ENCODE measurements around the gene CEP128. TPM values are rescaled to one million over a fixed set of nuclear protein-coding genes. Genes with fewer than 3 reads are reported as not detected.

CEP128 gene
- total RNA-seq, 2 experiments from 2014 or later = 16.4 to 17.1 TPM

DNA sequence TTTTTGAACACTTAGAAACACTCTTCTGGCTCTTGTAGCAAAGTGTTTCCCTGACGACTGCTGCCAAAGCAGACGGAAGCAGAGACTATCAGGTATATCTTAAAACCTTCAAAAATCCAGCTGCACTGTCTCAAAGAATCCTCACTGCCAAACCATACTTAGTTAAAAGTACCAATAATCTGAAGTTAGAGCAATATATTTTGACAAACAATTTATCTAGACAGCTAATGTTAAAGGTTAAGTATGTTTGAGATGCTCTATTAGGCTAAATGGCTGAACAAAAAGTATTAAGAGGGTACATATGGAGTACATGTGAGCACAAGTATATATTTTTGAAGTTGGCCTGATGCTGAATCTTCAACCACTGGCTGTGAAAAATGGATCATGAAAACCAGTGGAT lies 398.3 kb downstream of the CEP128 start:
- intact Hi-C loops (cut with micrococcal nuclease) = no loop called here
- no peaks in the 10 kb centered on the region for H3K36me3 Mint-ChIP-seq (ENCODE audit: low read depth)

DNA sequence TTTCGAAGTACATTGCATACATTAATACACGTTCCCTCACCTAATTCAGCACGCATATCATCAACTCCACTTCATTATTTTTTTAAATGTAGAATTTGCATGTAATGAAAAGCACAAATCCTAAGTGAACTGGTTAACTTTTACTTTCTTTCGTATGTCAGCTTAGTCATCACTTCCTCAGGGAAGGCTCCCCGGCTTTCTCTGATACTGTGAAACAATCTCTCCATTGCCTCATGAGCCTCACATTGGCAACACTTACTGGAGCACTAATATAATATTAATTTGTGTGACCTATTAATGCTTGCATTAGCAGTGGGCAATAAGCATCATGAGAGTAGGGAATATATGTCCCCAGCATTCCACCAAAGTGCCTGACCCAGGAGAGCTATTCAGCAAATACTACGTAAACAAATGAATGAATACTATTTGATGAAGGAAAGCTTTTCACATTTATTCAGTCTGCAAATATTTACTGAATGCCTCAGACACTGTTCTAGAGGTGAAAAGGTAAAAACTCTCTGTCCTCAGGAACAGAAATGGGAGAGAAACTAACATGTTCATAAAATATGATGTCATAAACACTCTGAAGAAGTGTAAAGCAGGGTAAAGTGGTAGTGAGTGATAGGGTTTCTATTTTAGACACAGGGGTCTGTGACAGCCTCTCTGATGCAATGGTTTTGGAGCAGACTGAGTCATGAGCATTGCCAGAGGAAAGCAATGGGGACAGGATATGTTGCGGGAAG lies 402.7 kb downstream of the CEP128 start:
- intact Hi-C loops (cut with micrococcal nuclease) = no loop called here
- H3K27me3 Mint-ChIP-seq (ENCODE audit: low read depth) = no peaks in the 10 kb centered on the region
- H3K4me1 Mint-ChIP-seq (ENCODE audit: low read depth) = no peaks in the 10 kb centered on the region
- CTCF ChIA-PET = no interaction called here
- H3K27ac Mint-ChIP-seq = no peak overlapping the region
- DNase-seq = no peak
- peaks cover 1% of the 10 kb centered on the region for H3K36me3 Mint-ChIP-seq (ENCODE audit: low read depth)
- no peak overlapping the region for H3K4me3 Mint-ChIP-seq
- peaks cover 12% of the 10 kb centered on the region for H3K9me3 Mint-ChIP-seq

More for the DNA sequence above, 398.3 kb downstream of the CEP128 start:
- Mint-ChIP-seq H3K27ac (no peak overlapping the region), H3K27me3 (ENCODE audit: low read depth) (no peaks in the 10 kb centered on the region), H3K9me3 (peaks cover 12% of the 10 kb centered on the region), H3K4me3 (no peak overlapping the region), H3K4me1 (ENCODE audit: low read depth) (no peaks in the 10 kb centered on the region)
- no peak for DNase-seq
- CTCF ChIA-PET = no interaction called here

DNA sequence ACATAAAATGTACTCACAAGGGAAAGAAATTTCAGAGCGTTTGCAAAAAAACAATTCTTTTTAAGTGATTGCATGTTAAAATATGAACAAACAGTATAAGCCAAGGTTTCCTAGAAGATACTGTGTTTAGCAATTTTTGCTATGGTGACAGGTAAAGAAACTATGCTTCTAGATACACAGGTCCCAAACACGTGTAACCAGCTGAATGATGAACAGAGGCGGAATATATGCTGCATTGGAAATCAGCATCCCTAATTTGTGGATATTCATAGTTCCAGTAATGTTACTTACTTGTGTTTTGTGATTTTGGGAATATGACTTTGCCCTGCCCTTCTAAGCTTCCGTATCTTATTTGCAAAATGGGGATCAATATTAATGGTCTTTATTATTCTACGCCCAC lies 403.9 kb downstream of the CEP128 start:
- no peaks in the 10 kb centered on the region for H3K27me3 Mint-ChIP-seq (ENCODE audit: low read depth)
- H3K9me3 Mint-ChIP-seq = peaks cover 12% of the 10 kb centered on the region
- CTCF ChIA-PET = no interaction called here
- intact Hi-C loops (cut with micrococcal nuclease) = no loop called here
- H3K4me1 Mint-ChIP-seq (ENCODE audit: low read depth) = no peaks in the 10 kb centered on the region
- peaks cover 1% of the 10 kb centered on the region for H3K36me3 Mint-ChIP-seq (ENCODE audit: low read depth)
- H3K27ac Mint-ChIP-seq = no peak overlapping the region
- no peak for DNase-seq
- no peak overlapping the region for H3K4me3 Mint-ChIP-seq

DNA sequence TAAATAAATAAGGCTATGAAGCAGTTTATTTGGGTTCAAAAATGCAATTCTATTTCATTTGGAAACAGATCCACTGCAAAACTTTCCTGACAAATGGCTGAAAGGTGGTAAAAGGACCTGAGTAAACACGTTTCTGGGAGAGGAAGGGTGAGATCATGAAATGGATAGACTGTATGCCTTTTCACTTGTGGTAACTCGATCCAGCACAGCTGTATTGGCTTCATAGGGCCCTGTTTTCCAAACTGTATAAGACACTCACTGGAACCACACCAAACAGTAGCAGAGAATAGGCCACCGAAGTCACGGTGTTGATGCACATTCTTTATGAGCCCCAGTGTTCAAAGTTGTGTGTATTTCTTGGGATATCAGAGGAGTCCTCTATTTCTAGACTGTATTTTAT lies 405.1 kb downstream of the CEP128 start:
- intact Hi-C loops (cut with micrococcal nuclease) = no loop called here
- H3K27me3 Mint-ChIP-seq (ENCODE audit: low read depth) = no peaks in the 10 kb centered on the region
- H3K4me3 Mint-ChIP-seq = no peak overlapping the region
- H3K9me3 Mint-ChIP-seq = peaks cover 12% of the 10 kb centered on the region
- no peak for DNase-seq
- CTCF ChIA-PET = no interaction called here
- H3K36me3 Mint-ChIP-seq (ENCODE audit: low read depth) = peaks cover 1% of the 10 kb centered on the region
- no peaks in the 10 kb centered on the region for H3K4me1 Mint-ChIP-seq (ENCODE audit: low read depth)
- no peak overlapping the region for H3K27ac Mint-ChIP-seq

DNA sequence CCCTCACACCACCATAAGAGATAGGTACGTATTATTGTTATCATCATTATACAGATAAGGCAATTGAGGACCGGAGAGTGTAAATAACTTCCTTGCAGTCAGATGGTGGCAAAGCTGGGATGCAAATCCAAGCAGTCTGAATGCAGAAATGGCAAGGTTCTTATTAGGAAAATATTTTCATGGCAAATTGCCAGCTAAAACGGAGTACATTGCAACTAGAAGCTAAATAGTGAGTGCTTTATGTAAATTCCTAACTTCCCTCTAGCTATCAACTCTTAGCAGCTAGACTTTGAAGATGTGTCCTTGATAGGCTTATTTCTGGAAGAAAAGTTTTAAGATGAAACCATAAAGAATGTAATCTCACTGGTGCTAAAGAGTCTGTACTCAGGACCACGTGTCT lies 406.4 kb downstream of the CEP128 start:
- H3K4me1 Mint-ChIP-seq (ENCODE audit: low read depth) = no peaks in the 10 kb centered on the region
- no peak overlapping the region for H3K27ac Mint-ChIP-seq
- CTCF ChIA-PET = no interaction called here
- peaks cover 5% of the 10 kb centered on the region for H3K9me3 Mint-ChIP-seq
- peaks cover 2% of the 10 kb centered on the region for H3K36me3 Mint-ChIP-seq (ENCODE audit: low read depth)
- DNase-seq = no peak
- H3K4me3 Mint-ChIP-seq = no peak overlapping the region
- intact Hi-C loops (cut with micrococcal nuclease) = no loop called here
- H3K27me3 Mint-ChIP-seq (ENCODE audit: low read depth) = no peaks in the 10 kb centered on the region

DNA sequence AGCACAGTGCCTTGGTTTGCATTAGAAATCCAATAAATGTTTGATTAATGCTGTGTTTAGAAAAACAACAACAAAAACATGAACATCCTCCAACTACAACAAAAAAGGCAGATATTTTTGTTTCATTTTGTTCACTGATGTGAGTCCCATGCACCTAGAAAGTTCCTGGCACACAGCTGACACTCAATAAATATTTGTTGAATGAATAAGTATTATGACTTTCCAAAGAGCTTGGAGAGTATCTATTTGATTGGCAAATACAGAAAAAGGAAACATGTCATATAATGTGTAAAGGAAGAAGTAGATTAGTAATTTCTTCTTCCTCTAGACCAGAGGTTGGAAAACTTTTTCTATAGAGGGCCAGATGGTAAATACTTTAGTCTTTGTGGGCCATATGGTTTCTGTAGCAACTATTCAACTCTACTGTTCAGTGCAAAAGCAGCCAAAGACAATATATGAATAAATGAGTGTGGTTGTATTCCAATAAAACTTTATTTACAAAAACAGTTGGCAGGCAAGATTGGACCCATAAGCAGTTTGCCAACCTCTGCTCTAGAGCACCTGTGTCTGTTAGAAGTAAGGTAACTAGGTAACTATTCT lies 417.9 kb downstream of the CEP128 start:
- CTCF ChIA-PET = no interaction called here
- intact Hi-C loops (cut with micrococcal nuclease) = no loop called here
- no peak for DNase-seq
- Mint-ChIP-seq H3K36me3 (ENCODE audit: low read depth) (peaks cover 11% of the 10 kb centered on the region), H3K4me1 (ENCODE audit: low read depth) (no peaks in the 10 kb centered on the region), H3K27ac (no peak overlapping the region), H3K9me3 (no peaks in the 10 kb centered on the region), H3K4me3 (no peak overlapping the region), H3K27me3 (ENCODE audit: low read depth) (no peaks in the 10 kb centered on the region)

DNA sequence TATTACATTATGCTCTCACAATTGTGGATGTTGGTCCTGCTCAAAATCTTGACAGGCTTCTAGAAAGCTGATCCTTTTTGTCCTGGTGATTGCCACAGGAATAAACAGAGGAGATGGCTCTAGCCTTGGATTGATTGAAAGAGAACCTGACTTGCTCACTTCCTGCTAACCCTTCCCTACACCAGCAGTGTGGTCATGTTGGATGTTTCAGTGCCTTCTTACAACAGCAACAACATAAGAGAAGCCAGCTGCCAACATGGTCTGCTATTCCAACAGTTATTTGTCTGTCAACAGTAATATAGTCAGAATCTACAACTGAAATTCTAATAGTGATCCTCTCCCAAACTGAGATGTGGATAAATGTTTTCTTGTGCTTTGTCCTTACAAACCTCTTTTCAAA lies 418.6 kb downstream of the CEP128 start:
- Mint-ChIP-seq H3K4me1 (ENCODE audit: low read depth) (no peaks in the 10 kb centered on the region), H3K27me3 (ENCODE audit: low read depth) (no peaks in the 10 kb centered on the region), H3K36me3 (ENCODE audit: low read depth) (peaks cover 11% of the 10 kb centered on the region), H3K4me3 (no peak overlapping the region), H3K27ac (no peak overlapping the region), H3K9me3 (no peaks in the 10 kb centered on the region)
- CTCF ChIA-PET = no interaction called here
- intact Hi-C loops (cut with micrococcal nuclease) = no loop called here
- DNase-seq = no peak

DNA sequence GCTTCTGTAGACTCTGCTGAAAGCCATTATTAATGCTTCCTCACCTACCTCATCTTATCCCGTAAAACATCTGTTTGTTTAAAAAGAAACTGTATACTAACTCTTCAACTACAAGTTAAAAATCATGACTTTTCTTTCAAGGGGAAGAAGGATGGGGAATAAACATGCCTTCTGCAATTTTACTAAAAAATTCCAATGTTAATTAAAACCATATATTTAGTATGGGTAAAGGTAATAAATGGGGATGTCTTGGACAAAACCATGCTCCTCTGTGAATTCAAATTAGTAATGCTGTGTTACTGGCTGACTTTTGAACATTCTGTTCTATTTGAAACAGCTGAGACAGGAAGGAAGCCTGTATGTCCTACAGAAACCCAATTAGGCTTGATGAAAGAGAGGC lies 419.1 kb downstream of the CEP128 start:
- intact Hi-C loops (cut with micrococcal nuclease) = no loop called here
- Mint-ChIP-seq H3K4me1 (ENCODE audit: low read depth) (no peaks in the 10 kb centered on the region), H3K4me3 (no peak overlapping the region), H3K9me3 (no peaks in the 10 kb centered on the region), H3K36me3 (ENCODE audit: low read depth) (peaks cover 11% of the 10 kb centered on the region), H3K27me3 (ENCODE audit: low read depth) (no peaks in the 10 kb centered on the region), H3K27ac (no peak overlapping the region)
- CTCF ChIA-PET = no interaction called here
- no peak for DNase-seq

DNA sequence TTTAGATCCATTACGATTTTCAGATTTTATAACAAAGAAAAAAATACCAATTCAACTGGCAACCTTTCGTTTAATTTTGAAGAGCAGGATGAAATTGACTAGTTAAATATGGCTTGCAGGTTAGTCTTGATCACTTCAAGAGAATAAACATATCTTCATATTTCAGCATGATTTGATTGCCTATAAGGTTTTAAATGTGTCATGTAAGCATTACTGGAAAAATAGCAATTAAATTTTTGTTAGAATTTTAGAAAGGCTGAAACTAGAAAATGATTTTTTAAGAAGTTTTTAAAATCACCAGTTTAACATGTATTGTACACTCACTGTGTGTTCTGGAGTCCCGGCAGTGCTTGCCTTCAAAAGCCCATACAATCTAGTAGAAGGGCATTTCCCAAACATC lies 420.1 kb downstream of the CEP128 start:
- Mint-ChIP-seq H3K36me3 (ENCODE audit: low read depth) (peaks cover 16% of the 10 kb centered on the region), H3K4me3 (no peak overlapping the region), H3K9me3 (no peaks in the 10 kb centered on the region), H3K27me3 (ENCODE audit: low read depth) (no peaks in the 10 kb centered on the region), H3K27ac (no peak overlapping the region), H3K4me1 (ENCODE audit: low read depth) (no peaks in the 10 kb centered on the region)
- intact Hi-C loops (cut with micrococcal nuclease) = no loop called here
- no peak for DNase-seq
- CTCF ChIA-PET = no interaction called here

DNA sequence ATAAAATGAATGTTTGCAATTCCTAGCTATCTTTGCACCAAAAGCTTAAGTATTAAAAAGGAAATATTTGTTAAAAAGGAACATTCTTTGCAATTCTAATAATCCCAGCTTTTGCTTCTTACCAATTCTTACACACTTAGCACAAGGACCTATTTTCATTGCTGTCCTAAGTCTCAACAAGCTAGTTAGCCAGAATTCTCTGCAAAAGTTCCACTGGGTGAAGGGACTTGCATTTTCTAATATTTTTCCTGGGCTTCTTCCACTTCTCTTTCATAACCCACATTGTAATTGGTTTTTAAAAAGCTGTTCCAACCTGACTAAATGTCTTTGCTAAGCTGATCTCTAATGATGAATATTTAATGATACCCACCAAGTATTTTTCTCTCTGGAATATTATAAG lies 422.5 kb downstream of the CEP128 start:
- Mint-ChIP-seq H3K27ac (no peak overlapping the region), H3K36me3 (ENCODE audit: low read depth) (peaks cover 23% of the 10 kb centered on the region), H3K4me1 (ENCODE audit: low read depth) (no peaks in the 10 kb centered on the region), H3K27me3 (ENCODE audit: low read depth) (no peaks in the 10 kb centered on the region), H3K4me3 (no peak overlapping the region), H3K9me3 (peaks cover 9% of the 10 kb centered on the region)
- CTCF ChIA-PET = no interaction called here
- intact Hi-C loops (cut with micrococcal nuclease) = no loop called here
- DNase-seq = no peak

DNA sequence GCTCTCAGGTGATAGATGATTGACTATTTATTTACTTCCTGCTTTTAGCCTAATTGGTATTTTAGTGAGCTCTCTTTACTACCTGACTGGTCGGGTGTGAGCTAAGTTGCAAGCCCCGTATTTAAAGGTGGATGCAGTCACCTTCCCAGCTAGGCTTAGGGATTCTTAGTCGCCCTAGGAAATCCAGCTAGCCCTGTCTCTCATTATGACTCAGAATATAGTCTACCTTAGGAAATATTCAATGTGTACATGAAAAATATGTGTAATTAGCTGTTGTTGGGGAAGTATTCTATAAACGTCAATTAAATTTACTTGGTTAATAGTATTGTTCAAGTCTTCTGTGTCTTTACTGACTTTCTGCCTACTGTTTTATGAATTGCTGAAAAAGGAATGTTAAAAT lies 423.4 kb downstream of the CEP128 start:
- peaks cover 30% of the 10 kb centered on the region for H3K36me3 Mint-ChIP-seq (ENCODE audit: low read depth)

DNA sequence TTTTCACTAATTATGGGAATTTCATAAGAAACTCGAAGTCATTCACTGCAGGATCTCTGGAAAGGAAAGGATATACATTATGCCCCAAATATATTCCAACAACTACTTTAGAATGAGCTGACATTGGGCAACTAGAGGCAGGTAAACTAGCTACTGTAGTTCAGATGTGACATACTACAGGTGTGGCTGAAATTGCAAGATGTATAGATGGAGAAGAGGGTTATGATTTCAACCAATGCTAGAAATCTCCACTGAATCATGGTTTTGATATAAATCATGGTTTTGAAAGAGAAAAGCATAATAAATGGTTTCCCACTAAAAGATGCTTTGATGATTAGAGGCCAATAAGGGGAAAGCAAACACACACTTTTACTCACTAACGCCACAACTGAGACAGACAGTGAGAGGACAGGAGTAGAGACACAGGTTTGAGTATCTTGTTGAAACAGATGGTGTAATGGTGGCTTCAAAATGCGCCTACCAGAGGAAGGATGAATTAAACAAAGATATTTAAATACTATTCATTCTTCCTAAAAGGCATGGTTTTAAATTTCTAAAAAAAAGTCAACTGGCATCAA lies 434.2 kb downstream of the CEP128 start:
- no peak for DNase-seq
- H3K27me3 Mint-ChIP-seq (ENCODE audit: low read depth) = no peaks in the 10 kb centered on the region
- no peak overlapping the region for H3K27ac Mint-ChIP-seq
- CTCF ChIA-PET = no interaction called here
- H3K4me1 Mint-ChIP-seq (ENCODE audit: low read depth) = no peaks in the 10 kb centered on the region
- peaks cover 5% of the 10 kb centered on the region for H3K36me3 Mint-ChIP-seq (ENCODE audit: low read depth)
- no peak overlapping the region for H3K4me3 Mint-ChIP-seq
- peaks cover 4% of the 10 kb centered on the region for H3K9me3 Mint-ChIP-seq
- intact Hi-C loops (cut with micrococcal nuclease) = no loop called here

More for the DNA sequence above, 423.4 kb downstream of the CEP128 start:
- Mint-ChIP-seq H3K27ac (no peak overlapping the region), H3K27me3 (ENCODE audit: low read depth) (no peaks in the 10 kb centered on the region), H3K4me1 (ENCODE audit: low read depth) (no peaks in the 10 kb centered on the region), H3K4me3 (no peak overlapping the region), H3K9me3 (peaks cover 16% of the 10 kb centered on the region)
- CTCF ChIA-PET = no interaction called here
- intact Hi-C loops (cut with micrococcal nuclease) = no loop called here
- no peak for DNase-seq

DNA sequence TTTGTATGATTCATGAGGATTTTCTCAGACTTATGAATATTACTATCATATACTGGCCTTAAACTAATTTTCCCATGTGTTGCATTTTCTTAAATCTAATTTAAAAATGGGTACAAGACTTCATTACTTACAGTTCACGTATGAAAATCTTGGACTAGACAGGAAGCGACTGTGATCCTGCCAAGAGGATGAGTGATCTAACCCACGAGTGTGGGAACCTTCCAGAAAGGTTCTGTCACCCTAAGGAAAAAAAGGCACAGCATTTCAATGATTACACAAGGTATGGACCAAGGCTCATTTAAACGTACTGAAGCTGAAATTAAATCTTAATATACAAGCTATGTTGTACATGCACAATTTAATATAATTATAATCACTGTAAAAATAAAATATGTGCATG lies 436.8 kb downstream of the CEP128 start:
- no peak overlapping the region for H3K4me3 Mint-ChIP-seq
- CTCF ChIA-PET = interaction anchor here (0.6 kb wide), 1 partner anchor 1544 kb away, joined by 4 read pairs; no protein-coding TSS in a partner anchor

More for the DNA sequence above, 436.8 kb downstream of the CEP128 start:
- no peak overlapping the region for H3K27ac Mint-ChIP-seq
- intact Hi-C loops (cut with micrococcal nuclease) = no loop called here
- H3K9me3 Mint-ChIP-seq = peaks cover 4% of the 10 kb centered on the region
- H3K27me3 Mint-ChIP-seq (ENCODE audit: low read depth) = no peaks in the 10 kb centered on the region
- no peaks in the 10 kb centered on the region for H3K4me1 Mint-ChIP-seq (ENCODE audit: low read depth)
- peaks cover 7% of the 10 kb centered on the region for H3K36me3 Mint-ChIP-seq (ENCODE audit: low read depth)
- no peak for DNase-seq
